B cell (primary cell): ENCODE measurements around the gene NIT2. TPM values are rescaled to one million over a fixed set of nuclear protein-coding genes. Genes with fewer than 3 reads are reported as not detected.
A peak's percentile ranks its signal among the peaks of the same experiment; 100 is the strongest.

Experiments used
- ATAC-seq: fragments of 200-7000 bp; cut with Tn5 transposase; one replicate; pipeline ENCODE4 v1.10.0; 2021; ENCODE audit warnings: low read depth, mild to moderate bottlenecking, moderate number of reproducible peaks, moderate library complexity
- CTCF ChIA-PET: fragments of 350-600 bp; sonication (Branson Sonifier 250); formaldehyde crosslinking; loops from one replicate; lab custom pipeline; 2021; ENCODE audit warnings: antibody characterized with exemption, inconsistent platforms; lab: Charles Lee
- POLR2A ChIA-PET: fragments of 350-600 bp; sonication (Branson Sonifier 250); formaldehyde crosslinking; loops from one replicate; lab custom pipeline; 2021; ENCODE audit warnings: antibody characterized with exemption; lab: Charles Lee
- DNase-seq: peaks from one replicate; pipeline ENCODE4 v3.0.0; 2013
- H2AFZ ChIP-seq: 2 replicates; pipeline ENCODE4 v1.6.1; 2012; ENCODE audit warnings: mild to moderate bottlenecking, low read depth, low read length; ENCODE audit not compliant: insufficient read depth, poor library complexity, severe bottlenecking
- H3K27ac ChIP-seq, 2 donors: 1 replicate in 1 of 2; 2 replicates in 1 of 2; pipeline ENCODE4 v1.5.1; 2012 to 2013; ENCODE audit warnings: low read length in 2 of 2, mild to moderate bottlenecking in 2 of 2, moderate library complexity in 1 of 2
- H3K27me3 ChIP-seq, 4 experiments: fragments of 200-600 bp in 1 of 4; sonication (generic) in 1 of 4; replicated peaks in 1 of 4; 1 replicate in 2 of 4; 2 replicates in 2 of 4; pipeline versions ENCODE4 v1.6.1 to v1.7.0; 2013 to 2016; ENCODE audit warnings: low read length in 3 of 4, mild to moderate bottlenecking in 2 of 4, mixed read lengths in 1 of 4, moderate library complexity in 1 of 4; ENCODE audit not compliant: insufficient read depth in 4 of 4, control insufficient read depth in 3 of 4; ENCODE audit errors: control extremely low read depth in 1 of 4
- H3K36me3 ChIP-seq, 2 experiments: replicated peaks in 1 of 2; 1 replicate in 1 of 2; 2 replicates in 1 of 2; pipeline versions ENCODE4 v1.6.1 to v1.7.1; 2013; ENCODE audit warnings: low read length in 1 of 2; ENCODE audit not compliant: insufficient read depth in 2 of 2, control insufficient read depth in 1 of 2; ENCODE audit errors: control extremely low read depth in 1 of 2, extremely low read depth in 1 of 2
- H3K4me1 ChIP-seq, 2 donors: fragments of 200-600 bp in 1 of 2; sonication (generic) in 1 of 2; 1 replicate in 1 of 2; 2 replicates in 1 of 2; pipeline versions ENCODE4 v1.5.1 to v1.6.1; 2013 to 2017; ENCODE audit warnings: low read length in 2 of 2; ENCODE audit not compliant: control insufficient read depth in 2 of 2, insufficient read depth in 2 of 2
- H3K4me2 ChIP-seq: replicated peaks from 2 replicates; pipeline ENCODE3; 2012; ENCODE audit warnings: mild to moderate bottlenecking, low read depth, low read length; ENCODE audit not compliant: poor library complexity, severe bottlenecking
- H3K4me3 ChIP-seq, 5 experiments: fragments of 200-600 bp in 1 of 5; sonication (generic) in 1 of 5; 1 replicate in 3 of 5; 2 replicates in 2 of 5; pipeline versions ENCODE4 v1.5.1 to v1.7.0; 2011 to 2016; ENCODE audit warnings: low read length in 4 of 5, mild to moderate bottlenecking in 4 of 5, low read depth in 2 of 5, control low read depth in 1 of 5, moderate library complexity in 1 of 5; ENCODE audit not compliant: insufficient read depth in 1 of 5; ENCODE audit errors: control extremely low read depth in 1 of 5, extremely low read depth in 1 of 5
- H3K79me2 ChIP-seq: fragments of 200-600 bp; sonication (generic); one replicate; pipeline ENCODE4 v1.6.0; 2016; ENCODE audit warnings: low read length; ENCODE audit not compliant: control insufficient read depth, insufficient read depth
- H3K9ac ChIP-seq: fragments of 200-600 bp; sonication (generic); 2 replicates; pipeline ENCODE4 v1.6.1; 2017; ENCODE audit warnings: mild to moderate bottlenecking, low read length, moderate library complexity
- H3K9me3 ChIP-seq, 3 donors: one replicate each; pipeline versions ENCODE4 v1.6.1 to v1.7.1; 2013; ENCODE audit warnings: low read length in 2 of 3; ENCODE audit not compliant: control insufficient read depth in 2 of 3, insufficient read depth in 1 of 3; ENCODE audit errors: control extremely low read depth in 1 of 3
- H4K20me1 ChIP-seq: 2 replicates; pipeline ENCODE4 v1.6.0; 2012; ENCODE audit warnings: mild to moderate bottlenecking, low read length; ENCODE audit not compliant: insufficient read depth, control insufficient read depth, poor library complexity, severe bottlenecking
- H3K27ac Mint-ChIP-seq: one replicate; pipeline ENCODE4 v1.8.0; 2021; ENCODE audit warnings: mixed read lengths
- H3K27me3 Mint-ChIP-seq: one replicate; pipeline ENCODE4 v1.8.0; 2021; ENCODE audit warnings: mixed read lengths
- H3K4me1 Mint-ChIP-seq: one replicate; pipeline ENCODE4 v1.8.0; 2021; ENCODE audit warnings: mixed read lengths
- H3K4me3 Mint-ChIP-seq: one replicate; pipeline ENCODE4 v1.8.0; 2021; ENCODE audit warnings: mixed read lengths
- H3K9me3 Mint-ChIP-seq: one replicate; pipeline ENCODE4 v1.8.0; 2022; ENCODE audit warnings: mixed read lengths; ENCODE audit not compliant: insufficient read depth
- EZH2 ChIP-seq: IDR thresholded peaks from 2 replicates; pipeline ENCODE4 v1.6.1; 2012; ENCODE audit warnings: borderline replicate concordance, low read depth, mild to moderate bottlenecking, moderate library complexity, low read length; ENCODE audit not compliant: insufficient read depth, poor library complexity, severe bottlenecking
- WGBS: methylation state at CpG from one replicate; pipeline ENCODE4 v1.1.5; 2013; ENCODE audit warnings: missing lambda C conversion rate; ENCODE audit not compliant: insufficient coverage; 5-methylcytosine and 5-hydroxymethylcytosine counted together
- intact Hi-C: fragments of 100-400 bp; cut with micrococcal nuclease; formaldehyde crosslinking; loops from one replicate; pipeline ENCODE4 v1.10.0; 2022
- polyA plus RNA-seq: library from polyadenylated mRNA; depleted of rRNA; stranded (reverse); fragments of >200 nt; gene quantifications from 2 replicates; pipeline ENCODE4 v1.2.3, GENCODE V29; 2012
- total RNA-seq, 2 donors: library from RNA; stranded (reverse); fragments of 120-200 nt in 1 of 2; gene quantifications; 1 replicate in 1 of 2; 2 replicates in 1 of 2; pipeline versions ENCODE4 v1.2.3 to v1.2.4, GENCODE V29; 2013 to 2022
- TF ChIP-seq, protein P1 (sequence below): fragments of 200-600 bp; IDR thresholded peaks from one replicate; pipeline ENCODE4 v1.8.0; 2022; ENCODE audit warnings: antibody characterized with exemption, mild to moderate bottlenecking

NIT2 gene
- total and polyA plus RNA-seq, 2 donors (not counting 1 experiment from before 2014, with no cell fraction given): 32.4 to 36.5 TPM

- H3K27me3 Mint-ChIP-seq: no peaks in the 10 kb centered on the region
- CTCF ChIA-PET: interaction anchor here (0.8 to 1.5 kb wide), 5 partner anchors 66 to 583 kb away, joined by 3 to 7 read pairs (median 3); partner anchors contain the start of genes CMSS1, NIT2 and TBC1D23
- Histone ChIP-seq H3K4me1 (peaks cover 18 to 22% of the 10 kb centered on the region in 2 donors), H3K9ac (peak within 1 kb of the TSS; percentile 72), H3K4me3 (peak within 1 kb of the TSS; percentile 74 to 95 (median 89)), H3K27me3 (no peaks in the 10 kb centered on the region), H3K79me2 (peaks cover 74% of the 10 kb centered on the region), H3K27ac (peak within 1 kb of the TSS; percentile 73 to 84), H3K4me2 (peak within 1 kb of the TSS; percentile 87), H2AFZ (peak within 1 kb of the TSS; percentile 85), H3K36me3 (peaks cover 0 to 2% of the 10 kb centered on the region in 2 experiments), H3K9me3 (no peaks in the 10 kb centered on the region), H4K20me1 (peaks cover 11% of the 10 kb centered on the region)
- peaks cover 49% of the 10 kb centered on the region for H3K4me1 Mint-ChIP-seq
- peak; percentile 92 for ATAC-seq
- H3K4me3 Mint-ChIP-seq: peak within 1 kb of the TSS; percentile 95
- no peaks in the 10 kb centered on the region for H3K9me3 Mint-ChIP-seq
- DNase-seq: peak; percentile 96
- POLR2A ChIA-PET: interaction anchor here (0.6 to 0.8 kb wide), 6 partner anchors 52 to 1173 kb away, joined by 3 to 7 read pairs (median 4); partner anchors contain the start of genes PCNP and TBC1D23
- peak within 1 kb of the TSS; percentile 93 for H3K27ac Mint-ChIP-seq
- TF ChIP-seq, protein P1, sequence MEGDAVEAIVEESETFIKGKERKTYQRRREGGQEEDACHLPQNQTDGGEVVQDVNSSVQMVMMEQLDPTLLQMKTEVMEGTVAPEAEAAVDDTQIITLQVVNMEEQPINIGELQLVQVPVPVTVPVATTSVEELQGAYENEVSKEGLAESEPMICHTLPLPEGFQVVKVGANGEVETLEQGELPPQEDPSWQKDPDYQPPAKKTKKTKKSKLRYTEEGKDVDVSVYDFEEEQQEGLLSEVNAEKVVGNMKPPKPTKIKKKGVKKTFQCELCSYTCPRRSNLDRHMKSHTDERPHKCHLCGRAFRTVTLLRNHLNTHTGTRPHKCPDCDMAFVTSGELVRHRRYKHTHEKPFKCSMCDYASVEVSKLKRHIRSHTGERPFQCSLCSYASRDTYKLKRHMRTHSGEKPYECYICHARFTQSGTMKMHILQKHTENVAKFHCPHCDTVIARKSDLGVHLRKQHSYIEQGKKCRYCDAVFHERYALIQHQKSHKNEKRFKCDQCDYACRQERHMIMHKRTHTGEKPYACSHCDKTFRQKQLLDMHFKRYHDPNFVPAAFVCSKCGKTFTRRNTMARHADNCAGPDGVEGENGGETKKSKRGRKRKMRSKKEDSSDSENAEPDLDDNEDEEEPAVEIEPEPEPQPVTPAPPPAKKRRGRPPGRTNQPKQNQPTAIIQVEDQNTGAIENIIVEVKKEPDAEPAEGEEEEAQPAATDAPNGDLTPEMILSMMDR: no peak
- no peak for TF ChIP-seq EZH2
- intact Hi-C loops: loop anchor here (1.0 to 5.0 kb wide), 12 partner anchors 67 to 1809 kb away; partner anchors contain the start of genes CMSS1, CPOX, NIT2 and TBC1D23
- WGBS: under 1% methylated on average over 52 of the region's 64 CpGs
These were observed 66.5 kb downstream of the NIT2 start, which contains the start of the genes LNP1 and TOMM70 for GRCh38 chr3:100400780-100401673. TSS of gene LNP1 (plus strand) at chr3:100401539. CDS start at chr3:100429730, 28,191 bp downstream. TSS of gene TOMM70 (minus strand) at chr3:100401089. CDS start at chr3:100400949, 140 bp downstream.
